ENCODE data around the gene TTC34.

GRCh38 chr1:2821373-2821955 is 20.0 kb upstream of the TTC34 start:
- TF ChIP-seq ZBTB33 (IDR thresholded peaks at IDR 0.05; ENCODE audit: borderline replicate concordance, low read depth) (no peak), MXI1 (IDR thresholded peaks at IDR 0.05; ENCODE audit: low read depth, low read length) (no peak), EP300 (IDR thresholded peaks at IDR 0.05; ENCODE audit: borderline replicate concordance in 1 of 2, low read depth in 1 of 2, low read length in 1 of 2) (no peak), FOXM1 (IDR thresholded peaks at IDR 0.05; ENCODE audit: low read depth) (no peak), USF2 (IDR thresholded peaks at IDR 0.05; ENCODE audit: borderline replicate concordance, low read depth, low read length) (no peak), CTCF (IDR thresholded peaks at IDR 0.05) (no peak), FOXJ3 (CRISPR knock-in tag; IDR thresholded peaks at IDR 0.05) (no peak), RCOR1 (IDR thresholded peaks at IDR 0.05; ENCODE audit: low read length) (no peak), EZH2phosphoT487 (IDR thresholded peaks at IDR 0.05; ENCODE audit: borderline replicate concordance, low read depth) (no peak), JUND (IDR thresholded peaks at IDR 0.05) (no peak)
